DMS 273 treated with DMSO at 0.1 percent for 48 hours (cell line): ENCODE results near the gene SLC6A6.

Experiments
- DNase-seq: peaks from one replicate; lab custom pipeline; 2025; lab: John Stamatoyannopoulos, UW

The SLC6A6 gene

GRCh38 chr3:14487821-14488220 is 85.4 kb downstream of the SLC6A6 start:
- DNase-seq = no peak

- DNase-seq = no peak
These were observed 86.1 kb downstream of the SLC6A6 start for GRCh38 chr3:14488286-14489041.

- DNase-seq = no peak
These were observed 87.2 kb downstream of the SLC6A6 start for GRCh38 chr3:14489641-14490040.

- DNase-seq = no peak
These were observed 87.8 kb downstream of the SLC6A6 start for GRCh38 chr3:14490255-14490654.

GRCh38 chr3:14490831-14491230 is 88.4 kb downstream of the SLC6A6 start:
- DNase-seq = no peak

- DNase-seq = no peak
These were observed 89.2 kb downstream of the SLC6A6 start for GRCh38 chr3:14491396-14492190.

GRCh38 chr3:14492948-14493881 is 90.8 kb downstream of the SLC6A6 start:
- DNase-seq = no peak

GRCh38 chr3:14494279-14494972 is 92.0 kb downstream of the SLC6A6 start:
- DNase-seq = no peak

GRCh38 chr3:14494973-14495300 is 92.5 kb downstream of the SLC6A6 start:
- DNase-seq = no peak

- DNase-seq = no peak
These were observed 93.9 kb downstream of the SLC6A6 start for GRCh38 chr3:14496351-14496750.

- no peak for DNase-seq
These were observed 94.9 kb downstream of the SLC6A6 start for GRCh38 chr3:14497321-14497720.

- no peak for DNase-seq
These were observed 100.1 kb downstream of the SLC6A6 start for GRCh38 chr3:14502472-14502871.

GRCh38 chr3:14503033-14503705 is 100.8 kb downstream of the SLC6A6 start:
- no peak for DNase-seq

- no peak for DNase-seq
These were observed 101.3 kb downstream of the SLC6A6 start for GRCh38 chr3:14503706-14504065.

- DNase-seq = no peak
These were observed 102.8 kb downstream of the SLC6A6 start for GRCh38 chr3:14505001-14505802.

GRCh38 chr3:14505803-14506500 is 103.5 kb downstream of the SLC6A6 start:
- no peak for DNase-seq

GRCh38 chr3:14506626-14507304 is 104.4 kb downstream of the SLC6A6 start:
- DNase-seq = no peak

- DNase-seq = no peak
These were observed 104.9 kb downstream of the SLC6A6 start for GRCh38 chr3:14507305-14507741.
